ENCODE results near the gene KDM4D.

The KDM4D gene

DNA sequence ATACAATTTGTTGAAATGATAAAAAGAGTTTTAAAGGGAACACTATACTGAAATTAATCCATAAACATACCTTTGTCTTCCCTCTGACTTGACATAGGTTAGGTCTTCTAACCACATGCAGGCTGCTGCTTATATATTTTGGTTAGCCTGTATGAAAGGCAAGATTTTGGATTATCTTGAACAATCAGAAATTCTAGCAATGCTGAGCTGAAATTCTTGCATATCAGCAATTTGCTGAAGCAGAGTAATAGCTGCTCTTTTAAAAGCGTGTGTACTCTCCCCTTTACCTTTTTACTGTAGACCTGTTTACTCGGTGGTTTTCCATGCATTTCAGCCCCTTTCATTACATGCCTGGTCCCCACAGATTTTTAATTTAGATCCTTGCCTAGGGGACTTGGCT, 34.2 kb upstream of the KDM4D start:
- TF ChIP-seq, protein P1, sequence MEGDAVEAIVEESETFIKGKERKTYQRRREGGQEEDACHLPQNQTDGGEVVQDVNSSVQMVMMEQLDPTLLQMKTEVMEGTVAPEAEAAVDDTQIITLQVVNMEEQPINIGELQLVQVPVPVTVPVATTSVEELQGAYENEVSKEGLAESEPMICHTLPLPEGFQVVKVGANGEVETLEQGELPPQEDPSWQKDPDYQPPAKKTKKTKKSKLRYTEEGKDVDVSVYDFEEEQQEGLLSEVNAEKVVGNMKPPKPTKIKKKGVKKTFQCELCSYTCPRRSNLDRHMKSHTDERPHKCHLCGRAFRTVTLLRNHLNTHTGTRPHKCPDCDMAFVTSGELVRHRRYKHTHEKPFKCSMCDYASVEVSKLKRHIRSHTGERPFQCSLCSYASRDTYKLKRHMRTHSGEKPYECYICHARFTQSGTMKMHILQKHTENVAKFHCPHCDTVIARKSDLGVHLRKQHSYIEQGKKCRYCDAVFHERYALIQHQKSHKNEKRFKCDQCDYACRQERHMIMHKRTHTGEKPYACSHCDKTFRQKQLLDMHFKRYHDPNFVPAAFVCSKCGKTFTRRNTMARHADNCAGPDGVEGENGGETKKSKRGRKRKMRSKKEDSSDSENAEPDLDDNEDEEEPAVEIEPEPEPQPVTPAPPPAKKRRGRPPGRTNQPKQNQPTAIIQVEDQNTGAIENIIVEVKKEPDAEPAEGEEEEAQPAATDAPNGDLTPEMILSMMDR (IDR thresholded peaks at IDR 0.05; ENCODE audit: low read depth, low read length): no peak
- no peak overlapping the region for H3K4me3 ChIP-seq (ENCODE audit: low read depth, low read length)

- TF ChIP-seq, protein P1 (IDR thresholded peaks at IDR 0.05; ENCODE audit: low read depth, low read length): no peak
- H3K4me3 ChIP-seq (ENCODE audit: low read depth, low read length): no peak overlapping the region
Observed at GRCh38 chr11:94941131-94941530, 32.4 kb upstream of the KDM4D start.

DNA sequence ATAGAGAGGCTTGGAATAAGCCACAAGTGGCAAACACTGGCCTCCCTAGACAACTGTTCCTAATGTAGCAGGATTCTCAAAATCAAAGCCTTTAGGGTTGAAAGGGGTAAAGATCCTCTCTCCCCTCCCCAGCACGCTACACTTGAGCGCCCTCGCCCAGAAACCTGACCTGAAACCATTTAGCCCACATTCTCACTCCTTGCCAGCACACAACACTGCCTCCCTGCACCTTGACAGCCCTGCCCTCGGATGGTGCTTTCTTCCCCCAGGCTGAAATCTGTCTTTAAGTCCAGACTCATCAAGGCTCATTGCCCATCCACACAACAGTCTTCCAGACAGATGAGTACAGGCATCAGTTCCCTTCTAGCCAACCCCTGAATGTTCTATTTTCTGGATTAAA, 26.7 kb upstream of the KDM4D start:
- no peak overlapping the region for H3K4me3 ChIP-seq (ENCODE audit: low read depth, low read length)
- TF ChIP-seq, protein P1 (IDR thresholded peaks at IDR 0.05; ENCODE audit: low read depth, low read length): no peak

DNA sequence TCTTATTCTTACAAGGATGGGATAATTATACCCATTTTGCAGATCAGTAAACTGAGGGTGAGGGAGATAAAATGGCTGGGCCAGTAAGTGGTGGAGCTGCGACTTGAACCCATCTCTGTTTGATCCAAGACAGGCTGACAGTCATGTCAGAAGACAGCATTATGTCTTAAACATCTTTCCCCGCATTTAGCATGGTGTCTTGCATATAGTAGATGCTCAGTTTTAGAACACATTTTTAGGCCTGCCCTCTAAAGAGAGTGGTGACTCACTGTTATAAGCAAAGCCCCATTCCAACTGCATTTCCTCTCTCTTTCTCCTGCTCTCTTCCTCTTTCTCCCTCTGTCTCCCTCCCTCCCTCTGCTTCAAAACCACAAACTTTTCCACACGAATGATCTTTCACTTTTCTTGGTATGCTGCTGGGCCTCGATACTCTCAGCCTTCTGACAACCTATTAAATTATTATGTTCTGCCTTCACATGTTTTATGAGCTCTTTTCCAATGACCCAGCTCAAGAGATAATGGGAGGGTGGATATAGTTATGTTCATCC, 25.4 kb upstream of the KDM4D start:
- no peak overlapping the region for H3K4me3 ChIP-seq (ENCODE audit: low read depth, low read length)
- TF ChIP-seq, protein P1 (IDR thresholded peaks at IDR 0.05; ENCODE audit: low read depth, low read length): no peak

GRCh38 chr11:94954753-94955152, 18.8 kb upstream of the KDM4D start:
- TF ChIP-seq, protein P1 (IDR thresholded peaks at IDR 0.05; ENCODE audit: low read depth, low read length): no peak
- no peak overlapping the region for H3K4me3 ChIP-seq (ENCODE audit: low read depth, low read length)

DNA sequence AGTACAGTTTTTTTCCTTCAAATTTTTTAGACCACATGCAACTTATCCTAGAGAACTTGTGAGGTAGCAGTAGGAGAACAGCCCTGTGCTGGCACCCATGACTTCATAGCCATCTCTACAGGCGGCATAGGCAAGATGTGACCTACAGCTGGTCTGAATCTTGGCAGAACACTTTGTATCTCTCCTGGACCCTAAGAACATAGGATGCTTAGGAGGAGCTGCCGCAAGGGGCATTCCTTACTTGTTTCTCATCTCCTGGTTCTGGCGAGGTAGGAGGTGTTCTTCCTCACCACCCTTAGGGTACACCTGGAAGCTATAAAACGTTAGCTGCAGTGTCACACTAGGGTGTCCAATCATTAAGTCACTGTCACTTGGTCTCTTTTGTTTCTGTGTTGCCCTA, 16.5 kb upstream of the KDM4D start:
- TF ChIP-seq, protein P1 (IDR thresholded peaks at IDR 0.05; ENCODE audit: low read depth, low read length): no peak
- no peak overlapping the region for H3K4me3 ChIP-seq (ENCODE audit: low read depth, low read length)

GRCh38 chr11:94958121-94958696, 15.3 kb upstream of the KDM4D start:
- TF ChIP-seq, protein P1 (IDR thresholded peaks at IDR 0.05; ENCODE audit: low read depth, low read length): no peak

More at GRCh38 chr11:94958121-94958696, 15.3 kb upstream of the KDM4D start:
- no peak overlapping the region for H3K4me3 ChIP-seq (ENCODE audit: low read depth, low read length)
